ENCODE data around the gene SEMA6B.

- TF ChIP-seq CTCF (IDR thresholded peaks at IDR 0.05): no peak
- TF ChIP-seq POLR2A (IDR thresholded peaks at IDR 0.05): no peak
These were observed 51.7 kb downstream of the SEMA6B start for GRCh38 chr19:4507804-4508203.
